Gastrocnemius medialis (tissue), 4 donors: ENCODE measurements around the gene SLC9A1.

Experiments
- CTCF ChIP-seq, 5 experiments: fragments of 450-650 bp in 3 of 5; fragments of 200-600 bp in 2 of 5; sonication (generic) in 2 of 5; IDR thresholded peaks in 4 of 5; conservative IDR thresholded peaks in 1 of 5; 1 replicate in 4 of 5; 2 replicates in 1 of 5; pipeline ENCODE4 v1.5.1; 2016 to 2019; ENCODE audit warnings: antibody characterized with exemption in 5 of 5, mild to moderate bottlenecking in 3 of 5, moderate library complexity in 3 of 5
- POLR2A ChIP-seq, 2 donors: fragments of 450-650 bp; IDR thresholded peaks; one replicate each; pipeline ENCODE4 v1.6.1; 2017; ENCODE audit warnings: antibody characterized with exemption in 2 of 2, mild to moderate bottlenecking in 2 of 2, moderate library complexity in 2 of 2

GRCh38 chr1:27058966-27059669 is 95.8 kb downstream of the SLC9A1 start:
- TF ChIP-seq CTCF (IDR thresholded peaks at IDR 0.05 in 4 of 5, conservative IDR thresholded peaks at IDR 0.05 in 1 of 5), result no peak
- TF ChIP-seq POLR2A (IDR thresholded peaks at IDR 0.05), result no peak
